ENCODE data around the gene PTPRR.

GRCh38 chr12:70854881-70855568, 65.5 kb downstream of the PTPRR start:
- TF ChIP-seq MAX (IDR thresholded peaks at IDR 0.05): no peak
- TF ChIP-seq EP300 (IDR thresholded peaks at IDR 0.05): no peak
- no peak for TF ChIP-seq HDAC2 (IDR thresholded peaks at IDR 0.05)
